H1 (cell line): ENCODE measurements around the gene POLR2L. TPM values are rescaled to one million over a fixed set of nuclear protein-coding genes. Genes with fewer than 3 reads are reported as not detected.

Experiments
- CTCF ChIA-PET: fragments of 300-600 bp; sonication (Branson Sonifier 250); formaldehyde crosslinking; loops from one replicate; lab custom pipeline; 2021; ENCODE audit not compliant: partially characterized antibody; lab: Charles Lee
- POLR2A ChIA-PET: fragments of 300-600 bp; sonication (Branson Sonifier 250); formaldehyde crosslinking; loops from one replicate; lab custom pipeline; 2021; ENCODE audit warnings: inconsistent platforms; ENCODE audit not compliant: partially characterized antibody; lab: Charles Lee
- DNase-seq, 2 experiments: peaks; one replicate each; pipeline versions ENCODE4 v3.0.0 to v3.0.0-alpha.2; 2010 to 2022; ENCODE audit warnings: low spot score in 2 of 2, low read depth in 1 of 2, mixed read lengths in 1 of 2
- FAIRE-seq: peaks from 2 replicates; lab custom pipeline; 2011; peaks lifted over from hg19 to GRCh38; lab: Jason Lieb, UNC
- H2AFZ ChIP-seq: 2 replicates; pipeline ENCODE4 v1.8.1; 2012; ENCODE audit warnings: low read length, inconsistent platforms
- H2AK5ac ChIP-seq: 2 replicates; pipeline ENCODE4 v1.6.1; 2013; ENCODE audit warnings: low read depth, low read length
- H2BK120ac ChIP-seq: replicated peaks from 2 replicates; pipeline ENCODE3; 2013; ENCODE audit warnings: low read depth, low read length, inconsistent platforms
- H2BK12ac ChIP-seq: 2 replicates; pipeline ENCODE4 v1.6.1; 2013; ENCODE audit warnings: low read depth, low read length
- H2BK15ac ChIP-seq: 2 replicates; pipeline ENCODE4 v1.6.1; 2013; ENCODE audit warnings: low read length
- H2BK20ac ChIP-seq: 2 replicates; pipeline ENCODE4 v1.6.1; 2013; ENCODE audit warnings: low read length
- H2BK5ac ChIP-seq: 2 replicates; pipeline ENCODE4 v1.6.1; 2013; ENCODE audit warnings: low read depth, low read length
- H3K14ac ChIP-seq: 2 replicates; pipeline ENCODE4 v1.6.1; 2013; ENCODE audit warnings: inconsistent platforms; ENCODE audit not compliant: insufficient read length
- H3K18ac ChIP-seq: 2 replicates; pipeline ENCODE4 v1.6.1; 2013; ENCODE audit warnings: low read length; ENCODE audit errors: extremely low read depth
- H3K23ac ChIP-seq: 2 replicates; pipeline ENCODE4 v1.6.1; 2013; ENCODE audit warnings: inconsistent platforms; ENCODE audit not compliant: insufficient read length
- H3K23me2 ChIP-seq: 2 replicates; pipeline ENCODE4 v1.6.1; 2013; ENCODE audit warnings: low read depth, low read length
- H3K27ac ChIP-seq: 2 replicates; pipeline ENCODE4 v1.6.1; 2011; ENCODE audit warnings: low read depth, low read length, inconsistent platforms
- H3K27me3 ChIP-seq, 4 experiments: replicated peaks in 1 of 4; 1 replicate in 1 of 4; 2 replicates in 3 of 4; pipeline versions ENCODE4 v1.6.1 to v1.8.1; 2011 to 2013; ENCODE audit warnings: low read length in 3 of 4, mild to moderate bottlenecking in 3 of 4, inconsistent platforms in 2 of 4, mixed read lengths in 2 of 4, moderate library complexity in 1 of 4; ENCODE audit not compliant: control insufficient read depth in 3 of 4, insufficient read depth in 3 of 4; ENCODE audit errors: extremely low read depth in 1 of 4
- H3K36me3 ChIP-seq, 4 experiments: 2 replicates each; pipeline versions ENCODE4 v1.6.1 to v1.8.1; 2011 to 2013; ENCODE audit warnings: mild to moderate bottlenecking in 4 of 4, low read length in 3 of 4, moderate library complexity in 2 of 4, control low read depth in 1 of 4, inconsistent platforms in 1 of 4; ENCODE audit not compliant: insufficient read depth in 4 of 4, control insufficient read depth in 2 of 4
- H3K4ac ChIP-seq: replicated peaks from 2 replicates; pipeline ENCODE3; 2013; ENCODE audit warnings: low read length, low read depth, mixed read lengths, inconsistent platforms; ENCODE audit not compliant: insufficient read length
- H3K4me1 ChIP-seq, 4 experiments: replicated peaks in 1 of 4; 1 replicate in 1 of 4; 2 replicates in 3 of 4; pipeline versions ENCODE4 v1.6.1 to v1.8.1; 2011 to 2013; ENCODE audit warnings: low read length in 3 of 4, inconsistent platforms in 2 of 4, mixed read lengths in 1 of 4; ENCODE audit not compliant: insufficient read depth in 4 of 4, control insufficient read depth in 3 of 4
- H3K4me2 ChIP-seq, 2 experiments: 2 replicates each; pipeline versions ENCODE4 v1.6.1 to v1.8.1; 2011 to 2013; ENCODE audit warnings: low read depth in 2 of 2, low read length in 2 of 2, control low read depth in 1 of 2, inconsistent platforms in 1 of 2, mild to moderate bottlenecking in 1 of 2; ENCODE audit not compliant: insufficient read depth in 1 of 2
- H3K4me3 ChIP-seq, 4 experiments: fragments of 200-600, 300-600 bp in 1 of 4; sonication (generic), shearing (Covaris generic), sonication (Bioruptor Twin) in 1 of 4; 2 replicates each; pipeline versions ENCODE4 v1.5.1 to v1.8.1; 2011 to 2016; ENCODE audit warnings: low read length in 4 of 4, low read depth in 3 of 4, control low read depth in 2 of 4, inconsistent platforms in 2 of 4, mild to moderate bottlenecking in 2 of 4, mixed read lengths in 1 of 4, moderate library complexity in 1 of 4; ENCODE audit not compliant: insufficient read depth in 2 of 4; ENCODE audit errors: extremely low read depth in 1 of 4
- H3K56ac ChIP-seq: replicated peaks from 2 replicates; pipeline ENCODE3; 2013; ENCODE audit warnings: low read depth, mild to moderate bottlenecking, mixed read lengths, low read length, inconsistent platforms; ENCODE audit not compliant: insufficient read length
- H3K79me1 ChIP-seq: 2 replicates; pipeline ENCODE4 v1.6.1; 2013; ENCODE audit warnings: low read depth, low read length, control low read depth
- H3K79me2 ChIP-seq, 2 experiments: 2 replicates each; pipeline versions ENCODE4 v1.6.1 to v1.8.1; 2012 to 2013; ENCODE audit warnings: low read length in 2 of 2, mild to moderate bottlenecking in 2 of 2, inconsistent platforms in 1 of 2; ENCODE audit not compliant: insufficient read depth in 2 of 2, control insufficient read depth in 1 of 2
- H3K9ac ChIP-seq, 4 experiments: replicated peaks in 1 of 4; 1 replicate in 1 of 4; 2 replicates in 3 of 4; pipeline versions ENCODE4 v1.6.1 to v1.8.1; 2011 to 2013; ENCODE audit warnings: low read depth in 3 of 4, low read length in 3 of 4, control low read depth in 2 of 4, mild to moderate bottlenecking in 2 of 4, moderate library complexity in 2 of 4, inconsistent platforms in 1 of 4; ENCODE audit errors: extremely low read depth in 1 of 4
- H3K9me3 ChIP-seq, 2 experiments: 2 replicates each; pipeline versions ENCODE4 v1.6.1 to v1.8.1; 2012 to 2013; ENCODE audit warnings: mild to moderate bottlenecking in 2 of 2, moderate library complexity in 2 of 2, control low read depth in 1 of 2, inconsistent platforms in 1 of 2, low read depth in 1 of 2, low read length in 1 of 2, mixed read lengths in 1 of 2; ENCODE audit not compliant: insufficient read depth in 2 of 2
- H4K20me1 ChIP-seq, 2 experiments: replicated peaks in 1 of 2; 2 replicates each; pipeline versions ENCODE3 to v1.8.1; 2011 to 2013; ENCODE audit warnings: inconsistent platforms in 2 of 2, low read length in 2 of 2, mild to moderate bottlenecking in 1 of 2; ENCODE audit not compliant: insufficient read depth in 2 of 2, control insufficient read depth in 1 of 2
- H4K5ac ChIP-seq: 2 replicates; pipeline ENCODE4 v1.6.1; 2013; ENCODE audit warnings: low read length, low read depth, mixed read lengths, inconsistent platforms; ENCODE audit not compliant: insufficient read length
- H4K8ac ChIP-seq: 2 replicates; pipeline ENCODE4 v1.8.0; 2013; ENCODE audit warnings: mild to moderate bottlenecking, moderate library complexity, low read length, inconsistent platforms; ENCODE audit not compliant: insufficient read depth; ENCODE audit errors: extremely low read depth
- H4K91ac ChIP-seq: replicated peaks from 2 replicates; pipeline ENCODE3; 2013; ENCODE audit warnings: low read length, mixed read lengths, inconsistent platforms; ENCODE audit not compliant: insufficient read length
- CREB1 ChIP-seq: IDR thresholded peaks from 2 replicates; pipeline ENCODE4 v1.6.1; 2012; ENCODE audit warnings: inconsistent platforms
- EGR1 ChIP-seq: IDR thresholded peaks from 2 replicates; pipeline ENCODE4 v1.6.1; 2011; ENCODE audit warnings: low read depth, low read length, borderline replicate concordance
- HDAC2 ChIP-seq, 2 experiments: fragments of 300-600 bp in 1 of 2; sonication (generic) in 1 of 2; IDR thresholded peaks; 2 replicates each; pipeline ENCODE4 v1.6.1; 2011 to 2012; ENCODE audit warnings: low read depth in 2 of 2, low read length in 2 of 2, mild to moderate bottlenecking in 2 of 2, moderate library complexity in 2 of 2, borderline replicate concordance in 1 of 2, inconsistent platforms in 1 of 2
- HDAC6 ChIP-seq: IDR thresholded peaks from one replicate; pipeline ENCODE4 v1.7.1; 2012; ENCODE audit warnings: low read depth, mild to moderate bottlenecking, inconsistent platforms, low read length, moderate library complexity
- JUND ChIP-seq: IDR thresholded peaks from 2 replicates; pipeline ENCODE4 v1.6.1; 2011; ENCODE audit warnings: mild to moderate bottlenecking, improper control_type of control experiment, low read length
- NANOG ChIP-seq: IDR thresholded peaks from 2 replicates; pipeline ENCODE4 v1.6.1; 2011; ENCODE audit warnings: low read length, low read depth, mild to moderate bottlenecking, inconsistent platforms; ENCODE audit not compliant: insufficient read depth, poor library complexity, severe bottlenecking
- SAP30 ChIP-seq: fragments of 300-600 bp; sonication (generic); IDR thresholded peaks from 2 replicates; pipeline ENCODE4 v1.7.1; 2012; ENCODE audit warnings: low read length, moderate library complexity, mild to moderate bottlenecking, inconsistent platforms; ENCODE audit not compliant: insufficient read depth, insufficient replicate concordance
- TAF1 ChIP-seq: IDR thresholded peaks from 2 replicates; pipeline ENCODE4 v1.6.1; 2011; ENCODE audit warnings: mild to moderate bottlenecking, low read depth, low read length
- ZNF274 ChIP-seq: IDR thresholded peaks from 2 replicates; pipeline ENCODE4 v1.7.0; 2012; ENCODE audit warnings: low read length, borderline replicate concordance; ENCODE audit errors: extremely low read depth
- WGBS, 2 experiments: shearing (Covaris generic) in 1 of 2; methylation state at CpG; one replicate each; pipeline versions ENCODE4 v1.1.6 to v1.1.7; 2013 to 2015; ENCODE audit warnings: low lambda C conversion rate in 2 of 2, mixed read lengths in 2 of 2, inconsistent platforms in 1 of 2, low coverage in 1 of 2, missing lambda C conversion rate in 1 of 2; ENCODE audit not compliant: insufficient replicate concordance in 2 of 2, insufficient coverage in 1 of 2, insufficient read length in 1 of 2; ENCODE audit errors: extremely low coverage in 1 of 2, missing lambda C conversion rate in 1 of 2; 5-methylcytosine and 5-hydroxymethylcytosine counted together
- polyA plus RNA-seq, 7 experiments: library from polyadenylated mRNA; depleted of rRNA in 3 of 7; stranded (reverse) in 5 of 7; unstranded in 2 of 7; fragments of >200 nt in 5 of 7; fragments of 200-250 nt in 2 of 7; gene quantifications; 1 replicate in 5 of 7; 2 replicates in 1 of 7; 4 replicates in 1 of 7; pipeline versions ENCODE4 v1.2.1 to v1.2.3, GENCODE V29; 2011 to 2013; ENCODE audit warnings: missing spikeins in 2 of 7, mixed read lengths in 2 of 7
- total RNA-seq: library from RNA; stranded (reverse); fragmentation: NEBNext Ultra II Directional; extraction: Animal tissue kit (Norgen Biotek cat#: 25700); gene quantifications from 2 replicates; pipeline ENCODE4 v1.2.1, GENCODE V29; 2021
- TF ChIP-seq, protein P1 (sequence below): IDR thresholded peaks from 2 replicates; pipeline ENCODE4 v1.6.1; 2012; ENCODE audit warnings: inconsistent platforms

POLR2L gene
- total and polyA plus RNA-seq, 2 of the 8 experiments (the other 6 are each of a cell fraction or from before 2014, with no cell fraction given): 140 to 151 TPM

DNA sequence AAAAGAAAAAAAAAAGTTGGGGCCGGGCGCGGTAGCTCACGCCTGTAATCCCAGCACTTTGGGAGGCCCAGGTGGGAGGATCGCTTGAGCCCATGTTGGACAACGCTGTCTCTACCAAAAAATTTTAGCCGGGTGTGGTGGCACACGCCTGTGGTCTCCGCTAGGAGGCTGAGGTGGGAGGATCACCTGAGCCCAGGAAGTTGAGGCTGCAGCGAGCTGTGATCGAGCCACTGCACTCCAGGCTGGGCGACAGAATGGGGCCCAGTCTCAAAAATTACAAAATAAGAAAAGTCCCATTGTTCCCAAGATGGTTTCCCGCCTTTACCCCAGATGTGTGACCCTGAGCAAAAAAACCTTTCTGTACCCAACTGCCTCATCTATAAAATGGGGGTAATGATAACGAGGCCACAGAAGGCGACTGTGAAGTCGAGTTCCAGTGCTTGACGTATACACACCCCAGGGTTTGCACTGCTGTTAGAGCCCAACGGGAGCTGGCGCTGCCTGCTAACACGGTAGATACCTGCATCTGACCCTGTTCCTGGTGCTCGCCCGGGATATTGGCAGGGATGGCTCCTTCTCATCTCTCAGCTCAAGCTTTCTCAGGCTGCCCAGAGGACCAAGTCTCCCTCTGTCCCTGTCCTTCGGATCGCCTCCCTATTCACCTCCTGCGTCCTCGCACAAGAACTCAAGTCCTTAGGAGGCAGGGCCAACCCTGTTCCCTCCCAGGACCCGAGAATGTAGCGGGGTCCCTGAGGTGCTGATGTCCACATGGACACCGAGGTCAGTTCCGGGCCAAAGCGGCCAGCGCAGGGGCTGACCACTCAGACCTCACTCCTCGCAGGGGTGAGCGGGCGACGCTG, 33.7 kb downstream of the POLR2L start:
- Histone ChIP-seq H3K27ac (peak overlapping the region; percentile 99), H3K9ac (peak overlapping the region; percentile 73 to 99 (median 93)), H2BK5ac (peak overlapping the region; percentile 100), H2AK5ac (no peak overlapping the region; the same call in 1 of the 2 replicates), H3K36me3 (peaks cover 16 to 29% (median 26%) of the 10 kb centered on the region in 4 experiments), H2BK15ac (no peak overlapping the region), H2BK20ac (no peak overlapping the region), H3K4me1 (peaks cover 4 to 17% (median 7%) of the 10 kb centered on the region in 4 experiments; a peak in 6 of 7 replicates), H2BK120ac (no peak overlapping the region), H2BK12ac (peak overlapping the region; percentile 31; the same call in 1 of the 2 replicates), H4K8ac (peak overlapping the region; percentile 100; the same call in 1 of the 2 replicates), H4K20me1 (peaks cover 10 to 24% of the 10 kb centered on the region in 2 experiments), H3K4ac (no peak overlapping the region), H4K91ac (peak overlapping the region; percentile 48), H3K4me2 (peak overlapping the region; percentile 91 to 92), H3K56ac (peak overlapping the region; percentile 57), H4K5ac (peak overlapping the region; percentile 20), H3K23me2 (peaks cover 13% of the 10 kb centered on the region; the same call in 1 of the 2 replicates), H3K14ac (no peak overlapping the region), H3K79me2 (peaks cover 7 to 32% of the 10 kb centered on the region in 2 experiments; a peak in 3 of 4 replicates), H3K9me3 (no peaks in the 10 kb centered on the region), H3K79me1 (peaks cover 2% of the 10 kb centered on the region; the same call in 1 of the 2 replicates), H3K4me3 (peak overlapping the region; percentile 66 to 100 (median 90)), H2AFZ (no peak overlapping the region), H3K18ac (peak overlapping the region; percentile 33; the same call in 1 of the 2 replicates), H3K23ac (no peak overlapping the region), H3K27me3 (no peaks in the 10 kb centered on the region; a peak in 1 of 7 replicates)
- no peak for FAIRE-seq
- 42% methylated on average over 36 of the region's 36 CpGs; no CpG with 5 or more reads in 1 of the 2 experiments for WGBS, 2 experiments
- CTCF ChIA-PET: interaction anchor here (0.6 to 1.6 kb wide), 2 partner anchors 21 to 46 kb away, joined by 3 to 5 read pairs; no protein-coding TSS in a partner anchor
- POLR2A ChIA-PET: interaction anchor here (0.5 to 53.0 kb wide), 18 partner anchors 10 to 514 kb away, joined by 3 to 1917 read pairs (median 4); partner anchors contain the start of genes CD151, CEND1, CRACR2B and GATD1
- no peak for DNase-seq
- TF ChIP-seq HDAC2 (IDR thresholded peaks at IDR 0.05; ENCODE audit: borderline replicate concordance in 1 of 2, low read depth in 2 of 2, low read length in 2 of 2): peak in 1 of 2 experiments; percentile 52; a peak in 1 of 4 replicates
- TF ChIP-seq SAP30: peak; percentile 77
- TF ChIP-seq, protein P1, sequence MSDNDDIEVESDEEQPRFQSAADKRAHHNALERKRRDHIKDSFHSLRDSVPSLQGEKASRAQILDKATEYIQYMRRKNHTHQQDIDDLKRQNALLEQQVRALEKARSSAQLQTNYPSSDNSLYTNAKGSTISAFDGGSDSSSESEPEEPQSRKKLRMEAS: no peak
- no peak for TF ChIP-seq CREB1
- no peak for TF ChIP-seq ZNF274
- no peak for TF ChIP-seq EGR1
- TF ChIP-seq HDAC6: no peak
- TF ChIP-seq JUND: no peak
- TF ChIP-seq TAF1: no peak
- TF ChIP-seq NANOG: no peak
